ENCODE data around the gene MIPOL1. TPM values are rescaled to one million over a fixed set of nuclear protein-coding genes. Genes with fewer than 3 reads are reported as not detected.

MIPOL1 gene
- total and polyA plus RNA-seq, 2 experiments from 2014 or later: 16.6 to 24.8 TPM

DNA sequence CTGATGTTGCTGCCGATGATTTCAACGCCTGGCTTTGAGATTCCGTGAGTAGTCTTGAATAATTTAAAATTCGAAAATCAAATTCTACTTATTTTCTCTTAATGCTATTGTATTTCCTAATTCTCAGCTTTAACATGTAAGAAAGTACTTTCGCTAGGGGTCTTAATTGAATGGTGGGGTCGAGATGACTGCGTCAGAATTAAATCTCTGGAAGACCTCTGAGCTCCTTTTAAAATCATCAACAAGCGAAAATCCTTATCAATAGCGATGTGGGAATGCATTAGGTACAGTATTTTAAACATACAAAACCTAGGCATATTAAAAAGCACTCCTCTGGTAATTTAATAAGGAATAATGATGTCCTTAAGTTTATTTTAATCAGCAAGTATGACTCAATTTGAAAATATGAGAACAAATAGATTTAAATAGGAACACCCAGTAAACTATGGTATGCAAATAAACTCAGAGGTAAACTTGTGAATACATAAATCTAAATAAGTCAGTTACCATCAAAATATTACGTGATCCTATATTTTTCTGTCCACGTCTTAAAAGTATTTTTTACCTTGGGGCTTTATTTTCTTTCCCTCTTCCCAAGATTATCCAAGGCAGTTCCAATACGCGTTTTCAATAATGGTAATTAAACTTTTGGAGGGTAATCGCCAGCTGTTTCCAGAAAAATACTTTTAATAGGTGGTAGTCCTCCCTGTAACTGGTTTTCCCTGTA is 395.9 kb downstream of the MIPOL1 start:
- no peak for DNase-seq (ENCODE audit: low spot score)
- Mint-ChIP-seq H3K27ac (no peak overlapping the region), H3K4me1 (peaks cover 49% of the 10 kb centered on the region)

DNA sequence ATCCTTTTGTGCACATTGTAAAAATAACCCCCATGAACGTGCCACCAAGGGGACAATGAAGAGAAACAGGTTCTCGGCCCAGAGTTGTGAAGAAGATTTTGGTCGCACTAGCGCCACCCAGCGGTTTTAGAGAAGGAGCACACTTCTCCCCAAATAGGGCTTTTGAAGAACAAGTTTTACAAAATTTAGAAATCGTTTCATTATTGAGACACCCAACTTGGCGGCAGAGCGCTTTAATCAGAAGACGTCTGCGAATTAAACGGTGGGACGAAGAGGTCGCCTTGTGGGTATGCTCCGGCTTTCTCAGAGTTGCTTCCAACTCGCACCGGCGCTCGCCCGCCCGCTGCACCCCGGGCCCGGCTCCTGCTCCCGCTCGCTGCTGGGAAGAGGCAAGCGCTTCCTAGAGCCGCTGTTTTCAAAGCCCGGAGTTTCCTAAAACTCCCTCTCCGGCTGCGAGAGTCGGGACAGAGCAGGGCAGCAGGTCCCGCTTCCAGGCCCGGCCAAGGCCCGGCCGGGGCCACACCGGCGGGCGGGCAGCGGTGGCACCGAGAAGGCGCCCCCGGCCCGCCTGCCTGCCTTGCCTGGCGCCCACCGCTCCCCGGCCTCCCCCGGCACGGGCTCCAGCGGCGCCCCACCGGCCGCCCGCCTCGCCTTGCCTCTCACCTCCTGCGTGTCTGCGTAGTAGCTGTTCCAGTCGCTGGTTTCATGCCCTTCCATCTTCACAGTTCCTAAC is 396.7 kb downstream of the MIPOL1 start:
- H3K4me3 Mint-ChIP-seq: peak overlapping the region; percentile 76
- H3K27ac Mint-ChIP-seq: no peak overlapping the region
- H3K4me2 ChIP-seq: peak overlapping the region; percentile 76
- peaks cover 90% of the 10 kb centered on the region for H3K27me3 Mint-ChIP-seq (ENCODE audit: insufficient read depth, low read depth, poor library complexity)
- no peak overlapping the region for H2AFZ ChIP-seq
- H3K9me2 ChIP-seq (ENCODE audit: insufficient read depth): no peaks in the 10 kb centered on the region
- no peak overlapping the region for H3K27ac ChIP-seq (ENCODE audit: low read depth)
- H3K4me1 Mint-ChIP-seq: peaks cover 49% of the 10 kb centered on the region
- DNase-seq (ENCODE audit: low spot score) (peak; percentile 89), ATAC-seq (peak; percentile 1; the same call in 1 of the 3 replicates)
- H4K20me1 ChIP-seq (replicated peaks; ENCODE audit: insufficient read depth): peaks cover 36% of the 10 kb centered on the region
- H3K4me1 ChIP-seq (ENCODE audit: insufficient read depth): peaks cover 52% of the 10 kb centered on the region
- peak overlapping the region; percentile 50 for H3K4me3 ChIP-seq
- H3F3A ChIP-seq (replicated peaks; ENCODE audit: low read depth): peaks cover 22% of the 10 kb centered on the region
- peaks cover 99% of the 10 kb centered on the region for H3K27me3 ChIP-seq (ENCODE audit: insufficient read depth)
- H3K36me3 Mint-ChIP-seq (ENCODE audit: low read depth): no peaks in the 10 kb centered on the region; the same call in 2 of the 3 replicates
- no peaks in the 10 kb centered on the region for H3K79me2 ChIP-seq (replicated peaks; ENCODE audit: insufficient read depth)
- H3K9me3 Mint-ChIP-seq: no peaks in the 10 kb centered on the region; the same call in 2 of the 3 replicates
- H3K36me3 ChIP-seq (ENCODE audit: insufficient read depth): no peaks in the 10 kb centered on the region
- no peak for TF ChIP-seq STAT1 (IDR thresholded peaks at IDR 0.05; ENCODE audit: unreplicated experiment)
- TF ChIP-seq REST (IDR thresholded peaks at IDR 0.05; ENCODE audit: unreplicated experiment): no peak
- no peak for TF ChIP-seq POLR2AphosphoS5 (IDR thresholded peaks at IDR 0.05; ENCODE audit: low read depth)
- TF ChIP-seq JUNB (IDR thresholded peaks at IDR 0.05; ENCODE audit: unreplicated experiment): no peak
- TF ChIP-seq EZH2 (IDR thresholded peaks at IDR 0.05; ENCODE audit: low read depth, unreplicated experiment): peak; percentile 72
- TF ChIP-seq, protein P1, sequence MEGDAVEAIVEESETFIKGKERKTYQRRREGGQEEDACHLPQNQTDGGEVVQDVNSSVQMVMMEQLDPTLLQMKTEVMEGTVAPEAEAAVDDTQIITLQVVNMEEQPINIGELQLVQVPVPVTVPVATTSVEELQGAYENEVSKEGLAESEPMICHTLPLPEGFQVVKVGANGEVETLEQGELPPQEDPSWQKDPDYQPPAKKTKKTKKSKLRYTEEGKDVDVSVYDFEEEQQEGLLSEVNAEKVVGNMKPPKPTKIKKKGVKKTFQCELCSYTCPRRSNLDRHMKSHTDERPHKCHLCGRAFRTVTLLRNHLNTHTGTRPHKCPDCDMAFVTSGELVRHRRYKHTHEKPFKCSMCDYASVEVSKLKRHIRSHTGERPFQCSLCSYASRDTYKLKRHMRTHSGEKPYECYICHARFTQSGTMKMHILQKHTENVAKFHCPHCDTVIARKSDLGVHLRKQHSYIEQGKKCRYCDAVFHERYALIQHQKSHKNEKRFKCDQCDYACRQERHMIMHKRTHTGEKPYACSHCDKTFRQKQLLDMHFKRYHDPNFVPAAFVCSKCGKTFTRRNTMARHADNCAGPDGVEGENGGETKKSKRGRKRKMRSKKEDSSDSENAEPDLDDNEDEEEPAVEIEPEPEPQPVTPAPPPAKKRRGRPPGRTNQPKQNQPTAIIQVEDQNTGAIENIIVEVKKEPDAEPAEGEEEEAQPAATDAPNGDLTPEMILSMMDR (conservative IDR thresholded peaks at IDR 0.05; ENCODE audit: low read depth in 2 of 2): peak; percentile 74 to 95
- no peak for TF ChIP-seq NANOG (IDR thresholded peaks at IDR 0.05; ENCODE audit: borderline replicate concordance)
- TF ChIP-seq ETS1 (IDR thresholded peaks at IDR 0.05): no peak
- TF ChIP-seq ZNF331 (CRISPR knock-in tag; IDR thresholded peaks at IDR 0.05; ENCODE audit: low read depth): no peak
- TF ChIP-seq ZNF114 (CRISPR knock-in tag; IDR thresholded peaks at IDR 0.05): no peak
- TF ChIP-seq CREB1 (CRISPR knock-in tag; IDR thresholded peaks at IDR 0.05; ENCODE audit: low read depth): no peak
- TF ChIP-seq EZH2phosphoT487 (IDR thresholded peaks at IDR 0.05; ENCODE audit: unreplicated experiment): peak; percentile 44

More for the DNA sequence above, 395.9 kb downstream of the MIPOL1 start:
- Mint-ChIP-seq H3K4me3 (peak overlapping the region; percentile 76), H3K27me3 (ENCODE audit: insufficient read depth, low read depth, poor library complexity) (peaks cover 90% of the 10 kb centered on the region), H3K36me3 (ENCODE audit: low read depth) (no peaks in the 10 kb centered on the region; the same call in 2 of the 3 replicates), H3K9me3 (no peaks in the 10 kb centered on the region; the same call in 2 of the 3 replicates)
- peaks cover 40% of the 10 kb centered on the region for H4K20me1 ChIP-seq (replicated peaks; ENCODE audit: insufficient read depth)
- H2AFZ ChIP-seq: no peak overlapping the region
- no peaks in the 10 kb centered on the region for H3K79me2 ChIP-seq (replicated peaks; ENCODE audit: insufficient read depth)
- TF ChIP-seq EZH2 (IDR thresholded peaks at IDR 0.05; ENCODE audit: low read depth, unreplicated experiment) (peak; percentile 11), CREB1 (CRISPR knock-in tag; IDR thresholded peaks at IDR 0.05; ENCODE audit: low read depth) (no peak), STAT1 (IDR thresholded peaks at IDR 0.05; ENCODE audit: unreplicated experiment) (no peak)
- H3K9me2 ChIP-seq (ENCODE audit: insufficient read depth): no peaks in the 10 kb centered on the region
- ATAC-seq: no peak
- H3K27me3 ChIP-seq (ENCODE audit: insufficient read depth): peaks cover 99% of the 10 kb centered on the region
- no peak overlapping the region for H3K27ac ChIP-seq (ENCODE audit: low read depth)
- 0 out of 2 replicates have a peak overlapping the region, but pooled peaks have one; percentile 50 for H3K4me3 ChIP-seq
- H3K4me1 ChIP-seq (ENCODE audit: insufficient read depth): peaks cover 52% of the 10 kb centered on the region
- H3K36me3 ChIP-seq (ENCODE audit: insufficient read depth): no peaks in the 10 kb centered on the region
- peaks cover 17% of the 10 kb centered on the region for H3F3A ChIP-seq (replicated peaks; ENCODE audit: low read depth)
- 0 out of 2 replicates have a peak overlapping the region, but pooled peaks have one; percentile 76 for H3K4me2 ChIP-seq

Measured in GM23338 (cell line).